Small intestine (tissue), 7 donors: ENCODE data around the gene TRERF1. TPM values are rescaled to one million over a fixed set of nuclear protein-coding genes. Genes with fewer than 3 reads are reported as not detected.
"Not testable (repeated sequence)": the region's sequence is repeated elsewhere in the genome, so short reads cannot be mapped to it uniquely, and the experiment has no call there.

Experiments used
- DNase-seq, 2 donors: peaks; one replicate each; pipeline versions ENCODE4 v3.0.0 to v3.0.0-alpha.2; 2013
- FAIRE-seq: peaks from 2 replicates; lab custom pipeline; 2012; peaks lifted over from hg19 to GRCh38; lab: Jason Lieb, UNC
- H3K27ac ChIP-seq, 3 donors: one replicate each; pipeline ENCODE4 v1.5.1; 2013; ENCODE audit warnings: low read length in 2 of 3, mild to moderate bottlenecking in 2 of 3, control low read depth in 1 of 3, inconsistent platforms in 1 of 3, low read depth in 1 of 3, moderate library complexity in 1 of 3
- H3K27me3 ChIP-seq, 3 donors: one replicate each; pipeline ENCODE4 v1.6.1; 2013; ENCODE audit warnings: low read length in 3 of 3, inconsistent platforms in 1 of 3; ENCODE audit not compliant: control insufficient read depth in 3 of 3, insufficient read depth in 3 of 3
- H3K36me3 ChIP-seq, 3 donors: one replicate each; pipeline ENCODE4 v1.6.1; 2013; ENCODE audit warnings: low read length in 3 of 3, inconsistent platforms in 1 of 3, low read depth in 1 of 3, mild to moderate bottlenecking in 1 of 3, moderate library complexity in 1 of 3; ENCODE audit not compliant: control insufficient read depth in 3 of 3, insufficient read depth in 2 of 3
- H3K4me1 ChIP-seq, 3 donors: one replicate each; pipeline ENCODE4 v1.6.1; 2013; ENCODE audit warnings: low read length in 2 of 3, inconsistent platforms in 1 of 3, low read depth in 1 of 3, mild to moderate bottlenecking in 1 of 3, moderate library complexity in 1 of 3; ENCODE audit not compliant: control insufficient read depth in 3 of 3, insufficient read depth in 2 of 3
- H3K4me3 ChIP-seq, 3 donors: one replicate each; pipeline ENCODE4 v1.5.1; 2013; ENCODE audit warnings: low read length in 3 of 3, control low read depth in 1 of 3, inconsistent platforms in 1 of 3, low read depth in 1 of 3, mild to moderate bottlenecking in 1 of 3, moderate library complexity in 1 of 3
- H3K9me3 ChIP-seq, 2 donors: one replicate each; pipeline ENCODE4 v1.6.1; 2013; ENCODE audit warnings: low read depth in 1 of 2, low read length in 1 of 2; ENCODE audit not compliant: control insufficient read depth in 2 of 2, insufficient read depth in 1 of 2
- WGBS, 3 donors: extraction: QIAGEN DNeasy Blood & Tissue Kit; methylation state at CpG; one replicate each; pipeline ENCODE4 v1.1.7; 2013; 5-methylcytosine and 5-hydroxymethylcytosine counted together
- polyA plus RNA-seq, 4 donors: library from polyadenylated mRNA; stranded (reverse) in 3 of 4; unstranded in 1 of 4; fragments of 200-250 nt in 3 of 4; fragments of 120-200 nt in 1 of 4; gene quantifications; one replicate each; pipeline versions ENCODE4 v1.2.1 to v1.2.3, GENCODE V29; 2013
- donor health status: healthy with polysubstance abuse.
- donor health status: control.
- donor health status: control.
- donor health status: Bipolar disorder and iron deficiency.
- donor health status: healthy.

TRERF1 gene
- polyA plus RNA-seq, 4 donors = 0.22 to 5.0 (median 2.3) TPM

GRCh38 chr6:42446996-42447395 is 4.7 kb downstream of the TRERF1 start:
- DNase-seq (no peak), FAIRE-seq (no peak)
- Histone ChIP-seq H3K9me3 (no peaks in the 10 kb centered on the region), H3K4me3 (no peak overlapping the region), H3K36me3 (no peaks in the 10 kb centered on the region), H3K27ac (no peak overlapping the region), H3K4me1 (peaks cover 0 to 8% (median 3%) of the 10 kb centered on the region in 3 donors), H3K27me3 (no peaks in the 10 kb centered on the region)
- WGBS, 3 donors = 69 to 74% (median 73%) methylated on average over 3 of the region's 3 CpGs

GRCh38 chr6:42446370-42446769 is 5.4 kb downstream of the TRERF1 start:
- Histone ChIP-seq H3K9me3 (no peaks in the 10 kb centered on the region), H3K36me3 (no peaks in the 10 kb centered on the region), H3K27ac (no peak overlapping the region), H3K27me3 (no peaks in the 10 kb centered on the region), H3K4me3 (no peak overlapping the region), H3K4me1 (peaks cover 0 to 14% (median 5%) of the 10 kb centered on the region in 3 donors)
- no peak for FAIRE-seq
- 89 to 95% (median 90%) methylated on average over 5 of the region's 5 CpGs for WGBS, 3 donors
- DNase-seq = no peak

GRCh38 chr6:42445955-42446354 is 5.8 kb downstream of the TRERF1 start:
- not testable (repeated sequence) for H3K36me3 ChIP-seq, DNase-seq, H3K27me3 ChIP-seq, H3K9me3 ChIP-seq, FAIRE-seq, H3K27ac ChIP-seq, H3K4me3 ChIP-seq
- peaks cover 0 to 16% (median 5%) of the 10 kb centered on the region in 3 donors for H3K4me1 ChIP-seq
- 93 to 98% (median 97%) methylated on average over 7 of the region's 7 CpGs for WGBS, 3 donors

- 60 to 83% (median 74%) methylated on average over 11 of the region's 11 CpGs for WGBS, 3 donors
- no peak for DNase-seq
- no peaks in the 10 kb centered on the region for H3K36me3 ChIP-seq
- H3K27ac ChIP-seq = peak overlapping the region in 1 of 3 donors; percentile 52
- FAIRE-seq = no peak
- no peaks in the 10 kb centered on the region for H3K27me3 ChIP-seq
- no peak overlapping the region for H3K4me3 ChIP-seq
- peaks cover 0 to 21% (median 9%) of the 10 kb centered on the region in 3 donors for H3K4me1 ChIP-seq
- H3K9me3 ChIP-seq = no peaks in the 10 kb centered on the region
Measured at GRCh38 chr6:42443312-42444060, 8.2 kb downstream of the TRERF1 start.

- no peak for DNase-seq
- 77 to 87% (median 81%) methylated on average over 5 of the region's 5 CpGs for WGBS, 3 donors
- H3K9me3 ChIP-seq = no peaks in the 10 kb centered on the region
- FAIRE-seq = no peak
- no peak overlapping the region for H3K4me3 ChIP-seq
- H3K36me3 ChIP-seq = no peaks in the 10 kb centered on the region
- no peaks in the 10 kb centered on the region for H3K27me3 ChIP-seq
- H3K4me1 ChIP-seq = peaks cover 0 to 21% (median 9%) of the 10 kb centered on the region in 3 donors
- H3K27ac ChIP-seq = peak overlapping the region; percentile 27 to 63 (median 55)
Measured at GRCh38 chr6:42441697-42442081, 10.0 kb downstream of the TRERF1 start.

GRCh38 chr6:42440778-42441696 is 10.7 kb downstream of the TRERF1 start:
- no peaks in the 10 kb centered on the region for H3K9me3 ChIP-seq
- no peak overlapping the region for H3K4me3 ChIP-seq
- peaks cover 0 to 21% (median 9%) of the 10 kb centered on the region in 3 donors for H3K4me1 ChIP-seq
- peak overlapping the region in 2 of 3 donors; percentile 55 to 63 for H3K27ac ChIP-seq
- no peaks in the 10 kb centered on the region for H3K27me3 ChIP-seq
- H3K36me3 ChIP-seq = no peaks in the 10 kb centered on the region
- no peak for FAIRE-seq
- no peak for DNase-seq
- 54 to 79% (median 63%) methylated on average over 12 of the region's 12 CpGs for WGBS, 3 donors

GRCh38 chr6:42440027-42440426 is 11.7 kb downstream of the TRERF1 start:
- H3K27ac ChIP-seq = peak overlapping the region in 1 of 3 donors; percentile 76
- H3K36me3 ChIP-seq = no peaks in the 10 kb centered on the region
- peaks cover 0 to 21% (median 9%) of the 10 kb centered on the region in 3 donors for H3K4me1 ChIP-seq

GRCh38 chr6:42436825-42437224 is 14.9 kb downstream of the TRERF1 start:
- DNase-seq = no peak
- Histone ChIP-seq H3K4me1 (peaks cover 0 to 12% (median 4%) of the 10 kb centered on the region in 3 donors), H3K27ac (peak overlapping the region in 1 of 3 donors; percentile 13), H3K4me3 (no peak overlapping the region), H3K9me3 (peaks cover 0 to 23% of the 10 kb centered on the region in 2 donors), H3K27me3 (no peaks in the 10 kb centered on the region), H3K36me3 (no peaks in the 10 kb centered on the region)
- 89 to 98% (median 93%) methylated on average over 2 of the region's 2 CpGs for WGBS, 3 donors
- FAIRE-seq = no peak

More at GRCh38 chr6:42440027-42440426, 11.7 kb downstream of the TRERF1 start:
- DNase-seq (no peak), FAIRE-seq (no peak)
- 76 to 87% (median 85%) methylated on average over 6 of the region's 6 CpGs for WGBS, 3 donors
- Histone ChIP-seq H3K27me3 (no peaks in the 10 kb centered on the region), H3K4me3 (no peak overlapping the region), H3K9me3 (peaks cover 0 to 3% of the 10 kb centered on the region in 2 donors)
